Right cardiac atrium (tissue), 5 donors: ENCODE results near the gene HIVEP2. TPM values are rescaled to one million over a fixed set of nuclear protein-coding genes. Genes with fewer than 3 reads are reported as not detected.
A peak's percentile ranks its signal among the peaks of the same experiment; 100 is the strongest.

Experiments used
- ATAC-seq, 2 donors: fragments of 200-7000 bp; cut with Tn5 transposase; one replicate each; pipeline versions ENCODE4 v1.8.0 to v1.9.1; 2020; ENCODE audit warnings: moderate library complexity in 2 of 2, mild to moderate bottlenecking in 1 of 2
- DNase-seq, 3 donors: peaks; one replicate each; pipeline ENCODE4 v3.0.0-alpha.2; 2020
- H3K27ac ChIP-seq: one replicate; pipeline ENCODE4 v1.5.1; 2013; ENCODE audit warnings: mild to moderate bottlenecking, low read length, control low read depth, moderate library complexity
- H3K27me3 ChIP-seq: one replicate; pipeline ENCODE4 v1.6.1; 2013; ENCODE audit not compliant: control insufficient read depth, insufficient read depth
- H3K4me1 ChIP-seq: one replicate; pipeline ENCODE4 v1.6.1; 2013; ENCODE audit warnings: low read length; ENCODE audit not compliant: control insufficient read depth, insufficient read depth
- H3K4me3 ChIP-seq: one replicate; pipeline ENCODE4 v1.5.1; 2013; ENCODE audit warnings: low read length, control low read depth
- H3K9me3 ChIP-seq: one replicate; pipeline ENCODE4 v1.6.1; 2013; ENCODE audit warnings: low read length; ENCODE audit not compliant: control insufficient read depth
- WGBS: extraction: QIAGEN DNeasy Blood & Tissue Kit; methylation state at CpG from one replicate; pipeline ENCODE4 v1.1.7; 2013; 5-methylcytosine and 5-hydroxymethylcytosine counted together
- intact Hi-C, 4 donors: fragments of 100-400 bp; cut with DNase I; formaldehyde crosslinking; loops; one replicate each; pipeline versions ENCODE4 v1.11.0 to v1.14.0; 2022 to 2023
- polyA plus RNA-seq: library from polyadenylated mRNA; stranded (reverse); fragments of 200-250 nt; gene quantifications from one replicate; pipeline ENCODE4 v1.2.3, GENCODE V29; 2013
- total RNA-seq, 4 donors: library from RNA; stranded (reverse); fragmentation: NEBNext Ultra II Directional; extraction: Animal tissue kit (Norgen Biotek cat#: 25700); gene quantifications; one replicate each; pipeline ENCODE4 v1.2.1, GENCODE V29; 2021
- donor health status: healthy with polysubstance abuse.
- donor health status: DM: no; HTN: yes; CAD: no.
- donor health status: DM: no; HTN: no; CAD: no.
- donor health status: DM: no; HTN: yes; CAD: no; lungs with severe emphysema.
- donor health status: DM: yes; HTN: yes; CAD: no.

The HIVEP2 gene
- total and polyA plus RNA-seq, 5 donors = 4.5 to 29.0 (median 15.6) TPM

- intact Hi-C loops = no loop called here
- DNase-seq = no peak
- 93% methylated on average over 6 of the region's 6 CpGs for WGBS
These were observed 84.5 kb downstream of the HIVEP2 start for GRCh38 chr6:142860498-142860897.

GRCh38 chr6:142857796-142858555, 87.0 kb downstream of the HIVEP2 start:
- no peak for DNase-seq
- no peak overlapping the region for H3K4me3 ChIP-seq
- H3K27ac ChIP-seq = no peak overlapping the region
- no peaks in the 10 kb centered on the region for H3K27me3 ChIP-seq
- no peaks in the 10 kb centered on the region for H3K9me3 ChIP-seq
- WGBS = 69% methylated on average over 9 of the region's 9 CpGs
- intact Hi-C loops = no loop called here
- peaks cover 4% of the 10 kb centered on the region for H3K4me1 ChIP-seq
- ATAC-seq = peak in 1 of 2 donors; percentile 24

More at GRCh38 chr6:142860498-142860897, 84.5 kb downstream of the HIVEP2 start:
- ATAC-seq = no peak
- no peaks in the 10 kb centered on the region for H3K9me3 ChIP-seq
- H3K27me3 ChIP-seq = no peaks in the 10 kb centered on the region
- no peak overlapping the region for H3K27ac ChIP-seq
- H3K4me1 ChIP-seq = peaks cover 3% of the 10 kb centered on the region
- no peak overlapping the region for H3K4me3 ChIP-seq

- H3K27me3 ChIP-seq = no peaks in the 10 kb centered on the region
- intact Hi-C loops = no loop called here
- DNase-seq (no peak), ATAC-seq (no peak)
- H3K27ac ChIP-seq = no peak overlapping the region
- H3K9me3 ChIP-seq = no peaks in the 10 kb centered on the region
- 63% methylated on average over 7 of the region's 7 CpGs for WGBS
- peaks cover 4% of the 10 kb centered on the region for H3K4me1 ChIP-seq
- H3K4me3 ChIP-seq = no peak overlapping the region
These were observed 87.7 kb downstream of the HIVEP2 start for GRCh38 chr6:142857233-142857761.

- H3K27ac ChIP-seq = no peak overlapping the region
- H3K4me1 ChIP-seq = peaks cover 4% of the 10 kb centered on the region
- intact Hi-C loops = no loop called here
These were observed 88.2 kb downstream of the HIVEP2 start for GRCh38 chr6:142856624-142857232.

GRCh38 chr6:142855893-142856623, 88.9 kb downstream of the HIVEP2 start:
- no peak overlapping the region for H3K4me3 ChIP-seq
- no peak for DNase-seq
- H3K9me3 ChIP-seq = no peaks in the 10 kb centered on the region
- H3K27ac ChIP-seq = no peak overlapping the region
- intact Hi-C loops = no loop called here
- ATAC-seq = no peak
- H3K27me3 ChIP-seq = no peaks in the 10 kb centered on the region
- peaks cover 5% of the 10 kb centered on the region for H3K4me1 ChIP-seq
- 82% methylated on average over 5 of the region's 5 CpGs for WGBS

More at GRCh38 chr6:142856624-142857232, 88.2 kb downstream of the HIVEP2 start:
- DNase-seq (no peak), ATAC-seq (no peak)
- Histone ChIP-seq H3K4me3 (no peak overlapping the region), H3K27me3 (no peaks in the 10 kb centered on the region), H3K9me3 (no peaks in the 10 kb centered on the region)
- 76% methylated on average over 6 of the region's 6 CpGs for WGBS

GRCh38 chr6:142854589-142855488, 90.1 kb downstream of the HIVEP2 start:
- intact Hi-C loops = no loop called here
- Histone ChIP-seq H3K27ac (no peak overlapping the region), H3K27me3 (no peaks in the 10 kb centered on the region), H3K9me3 (no peaks in the 10 kb centered on the region), H3K4me1 (peaks cover 6% of the 10 kb centered on the region), H3K4me3 (no peak overlapping the region)
- WGBS = 88% methylated on average over 12 of the region's 12 CpGs
- DNase-seq (no peak), ATAC-seq (no peak)

GRCh38 chr6:142853244-142854180, 91.5 kb downstream of the HIVEP2 start:
- Histone ChIP-seq H3K4me3 (no peak overlapping the region), H3K27ac (no peak overlapping the region), H3K4me1 (peaks cover 6% of the 10 kb centered on the region), H3K9me3 (no peaks in the 10 kb centered on the region), H3K27me3 (no peaks in the 10 kb centered on the region)
- ATAC-seq (no peak), DNase-seq (no peak)
- intact Hi-C loops = no loop called here
- WGBS = 92% methylated on average over 6 of the region's 6 CpGs

- no peak overlapping the region for H3K4me3 ChIP-seq
- H3K9me3 ChIP-seq = no peaks in the 10 kb centered on the region
- 29% methylated on average over 2 of the region's 2 CpGs for WGBS
- no peaks in the 10 kb centered on the region for H3K27me3 ChIP-seq
- no peak for DNase-seq
- peaks cover 10% of the 10 kb centered on the region for H3K4me1 ChIP-seq
- intact Hi-C loops = no loop called here
- ATAC-seq = no peak
- H3K27ac ChIP-seq = no peak overlapping the region
These were observed 93.4 kb downstream of the HIVEP2 start for GRCh38 chr6:142851601-142852000.

- intact Hi-C loops = no loop called here
- no peak for DNase-seq
- H3K4me3 ChIP-seq = no peak overlapping the region
- no peaks in the 10 kb centered on the region for H3K9me3 ChIP-seq
- H3K27me3 ChIP-seq = no peaks in the 10 kb centered on the region
- WGBS = 62% methylated on average over 3 of the region's 3 CpGs
- ATAC-seq = no peak
- peaks cover 11% of the 10 kb centered on the region for H3K4me1 ChIP-seq
- H3K27ac ChIP-seq = no peak overlapping the region
These were observed 94.1 kb downstream of the HIVEP2 start for GRCh38 chr6:142850679-142851423.
